SKM-1 treated with dmso at 0.1 percent for 144 hours (cell line): Measurements from ENCODE around the gene PPARA.

Experiments
- DNase-seq: peaks from one replicate; lab custom pipeline; 2025; ENCODE audit not compliant: unreplicated experiment; lab: John Stamatoyannopoulos, UW

PPARA gene

DNA sequence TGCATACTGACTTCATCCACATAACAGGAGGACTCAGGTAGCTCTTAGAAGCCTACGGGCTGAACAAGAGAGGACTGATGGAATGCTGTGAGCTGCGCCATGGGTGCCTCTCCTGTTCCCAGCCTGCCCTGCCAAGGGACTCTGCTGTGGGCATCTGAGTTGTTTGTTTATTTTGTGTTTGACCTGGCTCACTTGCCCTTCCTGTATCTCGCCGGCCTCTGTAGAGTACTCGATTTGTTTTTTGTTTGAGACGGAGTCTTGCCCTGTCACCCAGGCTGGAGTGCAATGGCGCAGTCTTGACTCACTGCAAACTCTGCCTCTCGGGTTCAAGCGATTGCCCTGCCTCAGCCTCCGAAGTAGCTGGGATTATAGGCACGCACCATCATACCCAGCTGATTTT, 119.2 kb downstream of the PPARA start:
- DNase-seq: no peak

- DNase-seq: no peak
Measured at GRCh38 chr22:46272196-46272595, 121.9 kb downstream of the PPARA start.

DNA sequence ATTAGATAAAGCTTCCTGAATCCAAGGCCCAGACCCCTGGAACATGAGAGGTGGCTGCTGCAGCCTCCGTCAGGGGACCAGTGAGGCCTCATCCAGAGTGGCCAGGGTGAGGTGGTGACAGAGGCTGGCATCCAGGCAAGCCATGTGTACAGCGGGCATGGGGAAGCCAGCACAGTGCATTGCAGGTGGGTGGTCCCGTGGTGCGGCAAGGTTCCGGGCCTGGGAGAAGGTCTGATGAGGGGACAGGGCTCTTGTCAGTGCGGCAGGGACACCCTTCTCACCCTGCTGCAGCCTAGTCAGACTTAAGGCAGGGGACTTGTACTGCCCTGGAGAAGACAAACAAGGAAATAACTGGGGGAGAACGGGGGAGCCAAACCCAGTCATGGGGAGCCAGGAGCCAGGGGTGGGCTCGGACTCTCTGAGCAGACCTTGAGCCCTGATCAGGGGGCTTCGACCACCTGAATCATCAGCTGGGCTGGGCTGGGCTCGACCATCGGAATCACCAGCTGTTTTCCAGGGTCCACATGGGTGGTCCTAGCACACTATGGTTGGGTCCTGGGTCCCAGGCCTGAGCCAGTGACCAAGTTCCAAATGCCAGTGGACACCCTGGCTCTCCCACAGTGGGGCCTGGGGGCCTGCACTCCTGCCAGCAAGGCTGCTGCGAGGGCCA, 122.6 kb downstream of the PPARA start:
- no peak for DNase-seq

GRCh38 chr22:46273432-46274148, 123.3 kb downstream of the PPARA start:
- no peak for DNase-seq

DNA sequence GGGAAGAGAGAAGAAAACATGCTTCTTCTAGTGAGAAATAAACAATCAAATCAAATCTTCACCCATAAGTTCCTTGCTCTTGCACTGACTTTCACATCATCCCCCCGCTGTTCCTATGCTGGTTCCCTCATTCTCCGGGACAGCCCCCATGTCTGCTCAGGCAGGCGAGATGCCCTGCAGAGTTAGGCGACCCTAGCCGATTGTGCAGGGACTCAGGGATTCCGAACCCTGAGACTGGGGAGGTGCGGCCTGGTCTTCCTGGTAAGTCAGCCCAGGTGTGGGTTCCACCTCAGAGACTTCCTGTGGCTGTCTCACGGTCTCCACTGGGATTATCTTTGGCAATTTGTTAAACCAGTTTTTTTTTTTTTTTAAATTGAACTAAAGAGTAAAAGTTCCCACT, 124.1 kb downstream of the PPARA start:
- no peak for DNase-seq

DNA sequence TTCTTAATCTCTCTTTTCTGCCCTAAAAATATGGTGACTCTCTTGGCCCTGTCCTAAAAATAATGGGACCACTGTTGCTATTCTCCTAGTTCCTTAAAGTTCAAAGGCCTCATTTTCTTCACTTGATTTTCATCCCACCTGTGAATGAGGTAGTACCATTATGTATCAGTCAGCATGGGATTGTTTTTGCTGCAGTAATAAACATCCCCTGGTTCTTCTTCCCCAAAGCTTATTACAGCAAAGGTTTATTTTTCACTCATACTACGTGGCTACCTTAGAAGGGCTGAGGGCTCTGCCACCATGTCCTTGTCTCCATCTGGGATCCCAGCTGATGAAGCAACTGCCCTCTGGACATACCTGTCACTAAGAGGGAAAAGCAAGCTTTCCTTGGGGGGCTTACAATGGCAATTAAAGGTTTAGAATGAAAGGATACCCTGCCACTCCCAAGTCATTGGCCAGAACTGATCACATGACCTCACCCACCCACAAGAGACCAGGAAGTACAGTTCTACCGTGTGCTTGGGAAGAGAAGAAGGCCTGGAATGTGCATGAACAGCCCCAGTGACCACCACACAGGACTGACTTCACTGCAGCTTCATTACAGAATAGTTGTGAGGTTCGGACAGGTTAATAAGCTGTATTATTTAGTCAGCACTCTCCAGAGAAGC, 125.3 kb downstream of the PPARA start:
- DNase-seq: no peak

- DNase-seq: no peak
Measured at GRCh38 chr22:46276563-46276962, 126.2 kb downstream of the PPARA start.

GRCh38 chr22:46278656-46279645, 128.6 kb downstream of the PPARA start:
- DNase-seq: no peak

- no peak for DNase-seq
Measured at GRCh38 chr22:46280063-46280817, 129.9 kb downstream of the PPARA start.

DNA sequence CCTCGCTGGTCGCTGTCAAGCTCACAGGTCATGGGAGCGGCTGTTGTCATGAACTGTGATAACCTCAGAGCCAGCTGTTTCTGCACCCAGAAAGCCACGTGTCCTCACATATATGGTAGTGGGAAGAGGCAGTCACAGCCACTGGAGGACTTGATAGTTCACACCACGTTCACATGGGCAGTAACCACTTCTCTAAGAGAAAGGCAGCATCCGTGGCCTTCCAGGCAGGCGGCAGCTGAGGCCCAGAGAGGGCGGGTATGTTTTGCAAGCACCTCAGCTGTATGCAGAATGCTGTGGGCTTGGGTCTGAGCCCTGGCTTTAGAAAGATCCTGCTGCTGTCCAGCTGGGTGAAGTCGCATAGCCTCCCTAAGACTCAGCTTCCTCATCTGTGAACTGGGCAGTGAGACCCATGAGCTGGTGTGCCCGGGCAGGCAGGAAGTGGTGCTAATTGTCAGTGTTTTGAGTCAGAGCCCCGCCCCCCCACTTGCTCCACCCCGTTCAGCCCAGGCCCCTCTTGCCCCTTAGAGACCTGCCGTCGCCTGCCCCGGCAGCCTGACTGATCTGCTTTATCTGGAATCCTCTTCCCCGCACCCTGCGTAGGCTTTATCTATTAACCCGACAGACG, 130.8 kb downstream of the PPARA start:
- no peak for DNase-seq

- DNase-seq: no peak
Measured at GRCh38 chr22:46281866-46282678, 131.7 kb downstream of the PPARA start.

GRCh38 chr22:46286006-46286405, 135.7 kb downstream of the PPARA start:
- no peak for DNase-seq

GRCh38 chr22:46286941-46287872, 136.9 kb downstream of the PPARA start:
- no peak for DNase-seq

DNA sequence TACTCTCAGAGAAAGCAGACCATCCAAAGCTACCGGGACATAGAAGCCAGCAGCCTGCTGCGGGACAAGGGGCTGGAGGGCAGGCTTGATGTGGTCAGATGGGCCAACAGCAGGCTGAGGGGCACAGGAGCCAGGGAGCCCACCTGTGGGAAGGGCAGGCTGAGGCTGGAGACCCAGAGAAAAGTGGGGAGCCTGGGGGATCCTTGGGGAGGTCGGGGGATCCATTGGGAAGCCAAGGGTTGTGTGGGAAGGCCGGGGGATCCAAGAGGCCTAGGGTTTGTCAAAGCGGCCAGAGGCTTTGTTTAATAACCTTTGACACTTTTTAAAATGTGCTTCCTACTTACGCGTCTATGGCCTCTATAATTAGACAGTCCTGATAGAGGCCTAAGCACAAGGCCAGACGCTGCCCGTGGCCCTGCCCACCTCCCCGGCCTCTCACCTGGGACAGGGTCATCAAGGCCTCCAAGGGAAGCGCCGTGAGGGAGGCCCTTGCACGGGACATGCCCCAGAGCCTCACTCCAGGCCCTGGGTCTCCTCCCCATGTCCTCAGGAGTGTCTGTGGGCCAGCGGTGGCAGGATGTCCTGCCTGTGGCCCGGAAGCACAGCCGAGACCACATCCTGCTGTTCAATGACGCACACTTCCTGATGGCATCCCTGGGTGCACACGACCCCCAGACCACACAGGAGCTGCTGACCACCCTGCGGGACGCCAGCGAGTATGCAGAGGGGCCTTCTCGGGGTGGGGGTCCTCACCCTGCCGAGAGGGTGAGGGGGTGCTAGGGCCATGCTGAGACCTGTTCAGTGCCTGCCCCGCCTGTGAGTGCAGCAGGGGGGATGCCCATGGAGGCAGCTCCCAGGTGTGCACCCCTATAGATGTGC, 137.8 kb downstream of the PPARA start:
- DNase-seq: no peak

DNA sequence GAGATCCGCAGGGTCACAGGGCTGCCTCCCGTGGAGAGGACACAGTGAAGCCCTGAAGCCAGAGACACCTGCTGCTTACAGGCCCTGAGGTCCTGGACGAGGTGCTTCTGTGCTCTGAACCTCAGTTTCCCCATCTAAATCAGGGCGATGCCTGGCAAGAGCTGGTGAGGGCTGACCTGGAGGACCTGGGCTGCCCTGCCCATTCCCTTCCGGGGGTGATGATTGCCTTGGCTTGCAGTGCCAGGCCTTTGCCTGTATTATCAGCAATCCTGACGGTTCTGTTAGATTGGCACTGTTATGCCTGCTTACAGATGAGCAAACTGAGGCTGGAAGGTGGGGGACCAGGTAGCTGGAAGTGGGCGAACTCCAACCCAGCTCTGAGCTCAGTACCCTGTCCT, 138.5 kb downstream of the PPARA start:
- DNase-seq: no peak

- DNase-seq: no peak
Measured at GRCh38 chr22:46289244-46289891, 139.0 kb downstream of the PPARA start.
